ENCODE results near the gene DDIT3.
"Not testable (repeated sequence)": the region's sequence is repeated elsewhere in the genome, so short reads cannot be mapped to it uniquely, and the experiment has no call there.

The DDIT3 gene

DNA sequence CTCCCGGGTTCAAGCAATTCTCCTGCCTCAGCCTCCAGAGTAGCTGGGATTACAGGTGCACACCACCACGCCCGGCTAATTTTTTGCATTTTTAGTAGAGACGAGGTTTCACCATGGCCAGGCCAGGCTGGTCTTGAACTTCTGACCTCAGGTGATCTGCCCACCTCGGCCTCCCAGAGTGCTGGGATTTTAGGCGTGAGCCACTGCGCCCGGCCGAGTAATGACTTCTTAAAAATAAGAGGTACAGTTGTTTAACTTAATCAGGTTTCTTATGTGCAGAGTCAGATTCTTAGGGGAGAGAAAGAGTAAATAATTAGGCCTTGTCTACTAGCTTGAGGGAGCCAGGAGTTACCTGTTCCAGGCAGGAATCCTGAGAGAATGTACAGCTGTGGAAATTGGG is 6.1 kb downstream of the DDIT3 start:
- in situ Hi-C loops (cut with MboI; ENCODE audit: low sequenced_read_pairs) = not testable (repeated sequence)

DNA sequence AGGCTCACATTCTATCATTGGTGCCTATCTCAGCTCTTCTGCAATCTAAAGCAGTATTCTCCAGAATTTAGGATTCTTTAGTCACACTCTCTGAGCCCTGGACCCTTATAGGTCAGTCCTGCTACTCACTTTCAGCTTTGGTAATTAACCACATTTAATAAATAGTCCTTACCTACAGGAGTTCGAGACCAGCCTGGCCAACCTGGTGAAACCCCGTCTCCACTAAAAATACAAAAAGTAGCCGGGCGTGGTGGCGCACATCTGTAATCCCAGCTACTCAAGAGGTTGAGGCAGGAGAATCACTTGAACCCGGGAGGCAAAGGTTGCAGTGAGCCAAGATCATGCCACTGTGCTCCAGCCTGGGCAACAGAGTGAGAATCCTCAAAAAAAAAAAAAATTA is 6.6 kb downstream of the DDIT3 start:
- in situ Hi-C loops (cut with MboI; ENCODE audit: low sequenced_read_pairs) = not testable (repeated sequence)

DNA sequence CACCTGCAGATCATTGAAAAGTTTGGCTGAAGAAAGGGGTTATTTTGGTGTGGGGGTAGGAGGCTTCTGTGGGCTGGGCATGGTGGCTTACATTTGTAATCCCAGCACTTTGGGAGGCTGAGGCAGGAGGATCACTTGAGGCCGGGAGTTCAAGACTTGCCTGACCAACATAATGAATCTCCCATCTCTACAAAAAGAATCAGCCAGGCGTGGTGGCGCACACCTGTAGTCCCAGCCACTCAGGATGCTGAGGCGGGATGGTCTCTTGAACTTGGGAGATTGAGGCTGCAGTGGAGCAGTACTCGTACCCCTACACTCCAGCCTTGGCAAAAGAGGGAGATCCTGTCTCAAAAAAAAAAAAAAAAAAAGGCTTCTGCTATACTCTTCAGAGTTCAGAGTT is 7.0 kb downstream of the DDIT3 start:
- in situ Hi-C loops (cut with MboI; ENCODE audit: low sequenced_read_pairs) = no loop called here

DNA sequence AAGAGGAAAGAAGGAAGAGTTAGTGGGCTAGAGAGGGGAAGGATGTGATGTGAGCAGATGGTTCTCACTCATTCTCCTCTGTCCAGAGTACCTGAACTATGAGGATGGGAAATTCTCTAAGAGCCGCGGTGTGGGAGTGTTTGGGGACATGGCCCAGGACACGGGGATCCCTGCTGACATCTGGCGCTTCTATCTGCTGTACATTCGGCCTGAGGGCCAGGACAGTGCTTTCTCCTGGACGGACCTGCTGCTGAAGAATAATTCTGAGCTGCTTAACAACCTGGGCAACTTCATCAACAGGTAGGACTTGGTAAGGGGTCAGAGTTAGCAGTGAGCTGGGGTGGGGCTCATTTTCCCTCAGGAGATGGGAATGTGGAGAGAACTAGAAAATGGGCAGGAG is 7.6 kb downstream of the DDIT3 start:
- in situ Hi-C loops (cut with MboI; ENCODE audit: low sequenced_read_pairs) = no loop called here

DNA sequence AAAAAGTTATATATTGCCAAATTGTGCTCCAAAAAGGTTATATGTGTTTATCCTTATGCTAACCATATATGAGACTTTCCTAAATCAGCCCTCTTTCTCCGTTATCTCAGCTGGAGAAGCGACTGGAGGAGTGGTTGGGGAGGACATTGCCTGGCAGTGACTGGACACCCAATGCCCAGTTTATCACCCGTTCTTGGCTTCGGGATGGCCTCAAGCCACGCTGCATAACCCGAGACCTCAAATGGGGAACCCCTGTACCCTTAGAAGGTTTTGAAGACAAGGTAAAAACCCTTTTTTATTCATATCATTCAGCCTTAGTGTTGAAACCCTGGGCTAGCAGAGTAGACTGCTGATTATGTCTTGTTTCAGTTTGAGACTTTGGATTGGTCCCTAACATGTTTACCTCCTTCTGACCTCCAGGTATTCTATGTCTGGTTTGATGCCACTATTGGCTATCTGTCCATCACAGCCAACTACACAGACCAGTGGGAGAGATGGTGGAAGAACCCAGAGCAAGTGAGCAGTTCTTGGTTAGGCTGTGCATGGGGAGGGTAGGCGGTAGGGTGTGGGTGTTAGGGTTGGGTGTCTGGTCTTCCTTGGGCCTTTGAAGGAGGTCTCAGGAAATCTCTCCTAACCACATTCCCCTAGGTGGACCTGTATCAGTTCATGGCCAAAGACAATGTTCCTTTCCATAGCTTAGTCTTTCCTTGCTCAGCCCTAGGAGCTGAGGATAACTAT is 8.6 kb downstream of the DDIT3 start:
- in situ Hi-C loops (cut with MboI; ENCODE audit: low sequenced_read_pairs) = no loop called here

- in situ Hi-C loops (cut with MboI; ENCODE audit: low sequenced_read_pairs) = no loop called here
These were observed 9.2 kb downstream of the DDIT3 start for GRCh38 chr12:57511161-57511560.

DNA sequence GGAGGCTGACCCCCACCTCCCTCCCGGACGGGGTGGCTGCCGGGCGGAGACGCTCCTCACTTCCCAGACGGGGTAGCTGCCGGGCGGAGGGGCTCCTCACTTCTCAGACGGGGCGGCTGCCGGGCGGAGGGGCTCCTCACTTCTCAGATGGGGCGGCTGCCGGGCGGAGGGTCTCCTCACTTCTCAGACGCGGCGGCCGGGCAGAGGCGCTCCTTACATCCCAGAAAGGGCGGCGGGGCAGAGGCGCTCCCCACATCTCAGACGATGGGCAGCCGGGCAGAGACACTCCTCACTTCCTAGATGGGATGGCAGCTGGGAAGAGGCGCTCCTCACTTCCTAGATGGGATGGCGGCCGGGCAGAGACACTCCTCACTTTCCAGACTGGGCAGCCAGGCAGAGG is 12.5 kb downstream of the DDIT3 start:
- in situ Hi-C loops (cut with MboI; ENCODE audit: low sequenced_read_pairs) = not testable (repeated sequence)

GRCh38 chr12:57506541-57506940 is 13.8 kb downstream of the DDIT3 start:
- in situ Hi-C loops (cut with MboI; ENCODE audit: low sequenced_read_pairs) = not testable (repeated sequence)

DNA sequence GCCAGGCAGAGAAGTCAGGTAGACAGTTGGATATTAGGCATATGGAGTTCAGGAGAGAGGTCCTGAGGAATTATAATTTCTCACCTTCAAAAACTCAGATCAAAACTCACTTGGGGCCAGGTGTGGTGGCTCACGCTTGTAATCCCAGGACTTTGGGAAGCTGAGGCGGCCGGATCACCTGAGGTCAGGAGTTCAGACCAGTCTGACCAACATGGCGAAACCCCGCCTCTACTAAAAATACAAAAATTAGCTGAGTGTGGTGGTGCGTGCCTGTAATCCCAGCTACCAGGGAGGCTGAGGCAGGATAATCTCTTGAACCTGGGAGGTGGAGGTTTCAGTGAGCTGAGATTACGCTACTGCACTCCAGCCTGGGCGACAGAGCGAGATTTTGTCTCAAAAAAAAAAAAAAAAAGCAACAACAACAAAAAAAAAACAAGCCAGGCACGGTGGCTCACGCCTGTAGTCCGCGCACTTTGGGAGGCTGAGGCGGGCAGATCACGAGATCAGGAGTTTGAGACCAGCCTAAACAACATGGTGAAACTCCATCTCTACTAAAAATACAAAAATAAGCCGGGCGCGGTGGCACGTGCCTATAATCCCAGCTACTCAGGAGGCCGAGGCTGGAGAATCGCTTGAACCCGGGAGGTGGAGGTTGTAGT is 17.9 kb downstream of the DDIT3 start:
- in situ Hi-C loops (cut with MboI; ENCODE audit: low sequenced_read_pairs) = not testable (repeated sequence)

DNA sequence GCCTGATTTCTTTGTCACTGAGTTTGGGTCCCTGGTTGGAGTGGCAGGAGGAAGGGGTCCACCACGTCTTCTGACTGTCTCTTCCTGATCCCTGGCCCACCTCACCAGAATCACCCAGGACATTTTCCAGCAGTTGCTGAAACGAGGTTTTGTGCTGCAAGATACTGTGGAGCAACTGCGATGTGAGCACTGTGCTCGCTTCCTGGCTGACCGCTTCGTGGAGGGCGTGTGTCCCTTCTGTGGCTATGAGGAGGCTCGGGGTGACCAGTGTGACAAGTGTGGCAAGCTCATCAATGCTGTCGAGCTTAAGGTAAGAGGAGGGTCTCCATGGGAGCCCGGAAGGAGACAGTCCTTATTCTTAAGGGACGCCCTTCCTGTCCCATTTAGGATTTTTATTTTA is 20.1 kb downstream of the DDIT3 start:
- in situ Hi-C loops (cut with MboI; ENCODE audit: low sequenced_read_pairs) = no loop called here

- in situ Hi-C loops (cut with MboI; ENCODE audit: low sequenced_read_pairs) = no loop called here
These were observed 21.7 kb downstream of the DDIT3 start for GRCh38 chr12:57498571-57498970.

- in situ Hi-C loops (cut with MboI; ENCODE audit: low sequenced_read_pairs) = no loop called here
These were observed 22.2 kb downstream of the DDIT3 start for GRCh38 chr12:57498132-57498502.

- in situ Hi-C loops (cut with MboI; ENCODE audit: low sequenced_read_pairs) = no loop called here
These were observed 22.8 kb downstream of the DDIT3 start for GRCh38 chr12:57497223-57498131.

DNA sequence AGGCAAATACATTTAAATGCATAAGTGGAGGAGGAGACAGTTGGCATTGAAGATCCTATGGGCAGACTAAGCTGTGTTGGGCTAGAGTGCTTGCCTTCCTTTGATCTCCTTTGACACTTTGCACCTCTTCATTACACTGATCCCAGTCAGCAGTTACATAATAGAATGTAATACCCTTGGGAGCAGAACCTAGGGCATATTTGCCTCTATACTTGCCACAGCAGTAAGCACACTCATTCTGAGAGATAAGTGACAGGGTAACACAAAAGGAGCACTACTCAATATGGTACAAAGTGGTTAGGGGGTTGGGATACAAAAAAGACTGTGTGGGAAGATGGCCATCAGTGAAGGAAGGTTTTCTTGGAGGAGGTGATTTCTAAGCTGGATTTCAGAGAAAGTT is 23.5 kb downstream of the DDIT3 start:
- in situ Hi-C loops (cut with MboI; ENCODE audit: low sequenced_read_pairs) = no loop called here

GRCh38 chr12:57495051-57495701 is 25.1 kb downstream of the DDIT3 start:
- in situ Hi-C loops (cut with MboI; ENCODE audit: low sequenced_read_pairs) = not testable (repeated sequence)

GRCh38 chr12:57491393-57492280 is 28.7 kb downstream of the DDIT3 start:
- in situ Hi-C loops (cut with MboI; ENCODE audit: low sequenced_read_pairs) = no loop called here

GRCh38 chr12:57490126-57490525 is 30.2 kb downstream of the DDIT3 start:
- in situ Hi-C loops (cut with MboI; ENCODE audit: low sequenced_read_pairs) = no loop called here

- in situ Hi-C loops (cut with MboI; ENCODE audit: low sequenced_read_pairs) = no loop called here
These were observed 31.1 kb downstream of the DDIT3 start for GRCh38 chr12:57489157-57489641.

GRCh38 chr12:57488402-57489156 is 31.7 kb downstream of the DDIT3 start:
- in situ Hi-C loops (cut with MboI; ENCODE audit: low sequenced_read_pairs) = no loop called here
